HG03060 (cell line): ENCODE measurements around the gene PILRB.

ENCODE experiments used
- ATAC-seq: cut with Tn5 transposase; IDR thresholded peaks from one replicate; pipeline ENCODE4 v1.9.1; 2021; ENCODE audit warnings: low read depth, moderate number of reproducible peaks; ENCODE audit not compliant: unreplicated experiment

PILRB gene

DNA sequence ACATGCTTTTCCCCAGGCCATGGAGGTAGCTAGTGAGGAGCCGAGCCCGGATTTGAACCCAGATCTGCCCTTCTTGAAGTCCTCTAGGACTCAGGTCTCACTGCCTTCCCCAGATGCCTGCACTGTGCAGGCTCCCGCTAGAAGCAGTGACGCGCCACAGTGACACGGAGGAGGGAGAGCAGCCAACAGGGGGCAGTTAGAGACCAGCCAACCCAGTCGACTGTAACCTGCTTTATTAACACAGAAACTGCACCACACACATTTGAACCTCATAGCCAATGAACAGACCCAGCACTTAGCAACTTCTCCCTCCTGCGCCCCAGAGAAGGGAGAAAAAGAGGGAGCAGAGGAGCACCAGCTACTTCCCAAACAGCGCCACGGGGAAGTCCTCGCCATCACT, 42.7 kb downstream of the PILRB start:
- no peak for ATAC-seq

DNA sequence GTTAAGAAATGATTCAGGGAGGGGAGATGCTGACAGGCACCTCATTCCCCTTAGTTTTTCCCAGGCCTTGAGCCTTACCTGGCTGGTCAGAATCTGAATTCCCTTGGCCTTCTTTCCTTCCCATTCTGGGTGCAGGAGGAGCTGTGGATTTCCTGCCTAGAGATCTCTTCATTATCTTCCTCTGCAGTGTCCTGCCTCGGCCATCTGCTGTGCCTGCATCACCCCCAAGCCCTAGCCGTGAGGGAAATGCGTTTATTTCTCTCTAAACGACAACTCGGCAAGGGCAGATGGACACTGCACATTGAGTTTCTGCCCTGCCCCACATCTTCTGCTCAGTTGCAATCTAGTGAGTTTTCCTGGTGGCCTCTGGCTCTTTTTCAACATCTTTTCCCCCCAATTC, 43.9 kb downstream of the PILRB start:
- no peak for ATAC-seq

DNA sequence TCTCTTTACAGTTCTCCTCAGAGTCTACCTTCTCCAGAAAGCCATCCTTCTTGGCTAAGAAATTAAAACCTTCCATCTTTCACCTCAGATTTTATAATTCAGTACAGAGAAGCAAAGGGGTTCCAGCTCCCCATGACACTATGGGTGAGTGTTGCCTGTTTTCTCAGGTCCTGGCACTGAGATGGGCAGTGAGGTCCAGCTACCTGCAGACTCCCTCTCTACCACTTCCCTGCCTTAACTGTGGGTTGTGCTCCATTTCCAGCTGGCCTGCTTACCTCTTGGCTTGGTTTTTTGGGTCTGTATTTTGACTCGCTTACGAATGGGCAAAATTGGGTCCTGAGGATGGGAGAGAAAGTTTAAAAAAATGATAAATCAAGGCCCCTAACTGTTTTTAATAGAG, 44.3 kb downstream of the PILRB start:
- ATAC-seq: no peak

DNA sequence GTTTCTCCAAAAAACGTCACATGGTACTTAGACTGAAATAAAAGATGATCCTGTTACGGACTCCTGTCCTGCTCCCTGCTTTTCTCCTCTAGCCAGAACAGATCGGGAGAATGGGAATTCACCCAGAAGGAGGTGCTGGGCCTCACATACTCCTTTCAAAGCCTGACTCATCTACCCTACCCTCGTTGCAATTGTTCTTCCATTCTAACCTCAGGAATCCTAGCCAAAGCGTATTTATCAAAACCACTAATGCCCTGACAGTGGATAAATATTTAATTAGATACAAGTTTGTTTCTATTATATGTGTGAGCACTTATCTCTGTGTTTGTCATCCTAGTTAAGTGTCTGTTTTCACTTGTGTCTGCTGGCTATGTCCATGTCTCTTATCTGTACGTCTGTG, 48.9 kb downstream of the PILRB start:
- no peak for ATAC-seq

DNA sequence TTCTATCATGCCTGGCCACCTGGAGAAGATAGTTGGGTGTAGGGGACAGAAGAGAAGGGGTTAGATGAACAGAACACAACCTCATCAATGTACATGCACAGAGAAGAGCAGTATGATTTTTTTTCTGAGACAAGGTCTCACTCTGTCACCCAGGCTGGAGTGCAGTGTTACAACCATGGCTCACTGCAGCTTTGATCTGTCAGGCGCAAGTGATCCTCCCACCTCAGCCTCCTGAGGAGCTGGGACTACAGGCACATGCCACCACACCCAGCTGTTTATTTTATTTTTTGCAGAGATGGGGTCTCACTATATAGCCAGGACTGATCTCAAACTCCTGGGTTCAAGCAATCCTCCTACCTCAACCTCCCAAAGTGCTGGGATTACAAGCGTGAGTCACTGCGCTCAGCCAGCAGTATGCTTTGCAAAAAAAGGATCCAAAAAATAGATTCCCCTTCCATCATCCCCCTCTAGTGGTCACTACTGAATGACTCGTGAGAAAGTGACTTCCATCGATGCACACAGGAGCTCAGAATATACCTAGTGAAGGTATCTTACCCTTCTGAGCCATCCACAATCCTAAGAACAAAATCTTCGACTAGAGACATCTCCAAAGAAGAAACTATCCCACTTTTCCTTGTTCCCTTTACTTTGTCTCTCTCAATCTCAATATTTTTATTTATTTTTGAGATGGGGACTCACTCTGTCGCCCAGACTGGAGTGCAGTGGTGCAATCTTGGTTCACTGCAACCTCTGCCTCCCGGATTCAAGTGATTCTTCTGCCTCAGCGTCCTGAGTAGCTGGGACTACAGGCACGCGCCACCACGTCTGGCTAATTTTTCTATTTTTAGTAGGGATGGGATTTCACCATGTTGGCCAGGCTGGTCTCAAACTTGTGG, 49.6 kb downstream of the PILRB start:
- no peak for ATAC-seq

DNA sequence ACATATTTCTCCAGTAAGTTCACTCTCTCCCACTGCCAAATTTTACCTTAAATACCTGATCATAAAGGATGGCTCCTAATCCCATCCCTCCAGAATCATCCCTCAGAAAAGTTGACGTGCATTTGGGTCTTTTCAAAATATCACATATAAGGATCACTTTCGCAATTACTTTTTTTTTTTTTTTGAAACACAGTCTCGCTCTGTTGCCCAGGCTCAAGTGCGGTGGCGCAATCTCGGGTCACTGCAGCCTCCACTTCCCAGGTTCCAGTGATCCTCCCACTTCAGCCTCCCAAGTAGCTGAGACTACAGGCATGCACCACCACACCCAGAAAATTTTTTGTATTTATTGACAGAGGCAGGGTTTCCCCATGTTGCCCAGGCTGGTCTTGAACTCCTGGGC, 53.2 kb downstream of the PILRB start:
- no peak for ATAC-seq

DNA sequence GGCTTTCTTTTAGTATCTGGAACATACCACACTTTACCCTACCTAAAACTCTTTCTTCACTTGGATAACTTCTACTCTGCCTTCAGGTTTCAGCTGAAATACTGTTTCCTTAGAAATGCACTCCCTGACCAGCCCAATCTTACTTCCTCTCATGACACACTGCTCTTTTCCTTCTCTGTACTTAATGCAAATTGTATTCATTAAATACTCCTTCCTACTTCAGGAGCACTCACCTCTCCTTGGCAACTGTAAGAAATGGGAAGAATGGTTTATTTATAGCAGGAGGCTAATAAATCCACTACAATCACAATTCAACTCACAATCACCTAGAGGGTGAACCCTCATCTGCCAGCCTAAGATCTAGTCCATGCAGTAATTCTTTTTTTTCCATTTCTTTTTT, 55.4 kb downstream of the PILRB start:
- no peak for ATAC-seq

DNA sequence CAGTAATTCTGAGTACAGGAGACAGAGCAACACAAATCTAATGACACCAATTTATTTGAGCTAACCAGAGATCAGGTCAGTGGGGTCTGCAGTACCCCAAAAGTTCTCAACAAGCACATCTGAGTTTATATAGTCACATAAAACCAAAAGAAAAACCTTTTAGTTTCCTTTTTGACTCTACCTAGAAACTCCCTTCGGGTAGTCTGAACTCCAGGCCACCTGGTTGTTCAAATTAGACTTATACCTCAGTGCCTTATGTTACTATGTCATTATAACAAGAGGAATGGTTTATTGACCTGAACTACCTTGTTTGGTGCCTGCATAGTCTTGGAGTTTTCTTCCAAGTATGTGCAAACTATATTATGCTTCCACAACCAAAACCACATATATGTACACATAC, 56.0 kb downstream of the PILRB start:
- no peak for ATAC-seq

DNA sequence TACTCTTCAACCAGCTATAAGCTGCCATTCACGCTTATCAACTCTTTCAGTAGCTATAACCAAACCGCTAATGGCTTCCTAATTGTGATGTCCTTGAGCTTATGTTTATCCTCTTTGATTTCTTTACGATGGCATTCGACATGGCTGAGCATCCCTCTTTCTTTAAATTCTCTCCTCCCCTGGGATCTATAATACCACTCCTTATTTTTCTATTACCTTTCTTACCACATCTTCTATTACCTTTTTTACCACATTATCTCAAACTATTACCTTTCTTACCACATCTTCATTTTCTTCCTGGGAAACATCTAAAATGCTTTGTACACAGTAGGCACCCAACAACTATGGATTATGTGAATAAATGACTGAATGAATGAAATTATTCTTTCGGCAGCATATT, 57.5 kb downstream of the PILRB start:
- ATAC-seq: no peak
